Measurements from ENCODE around the gene LRRC51.

DNA sequence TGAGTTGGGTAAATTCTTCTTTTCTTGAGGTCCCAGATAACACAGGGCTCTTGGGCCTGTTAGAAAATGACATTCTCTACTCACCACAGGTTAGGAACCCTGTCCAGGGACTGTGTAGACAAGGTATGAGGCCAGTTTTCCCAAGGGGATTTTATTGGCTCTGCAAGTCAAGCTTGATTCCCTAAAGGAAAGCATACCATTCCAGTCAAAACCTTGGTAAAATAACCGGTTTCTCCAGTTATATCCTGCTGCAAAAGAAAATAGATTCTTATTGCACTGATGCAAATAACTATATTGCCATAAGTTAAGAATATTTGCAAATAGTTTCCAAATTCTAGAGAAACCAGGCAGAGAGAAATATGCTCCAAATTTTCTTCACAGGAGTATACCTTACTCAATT is 45.3 kb downstream of the LRRC51 start:
- no peak for TF ChIP-seq CTCF (conservative IDR thresholded peaks at IDR 0.05 in 1 of 2, IDR thresholded peaks at IDR 0.05 in 1 of 2; ENCODE audit: low read depth in 1 of 2, low read length in 2 of 2)
- no peak for TF ChIP-seq EZH2 (IDR thresholded peaks at IDR 0.05; ENCODE audit: low read length, missing control alignments)
